GM12891 (cell line): ENCODE results near the gene SULF2.

Source experiments
- PAX5 ChIP-seq: IDR thresholded peaks from 2 replicates; pipeline ENCODE4 v1.6.1; 2011; ENCODE audit warnings: low read length, moderate library complexity, mild to moderate bottlenecking; ENCODE audit not compliant: insufficient read depth, severe bottlenecking
- POLR2A ChIP-seq: IDR thresholded peaks from 2 replicates; pipeline ENCODE4 v1.6.1; 2011; ENCODE audit warnings: low read depth, low read length, control low read depth
- POLR2AphosphoS5 ChIP-seq: IDR thresholded peaks from 2 replicates; pipeline ENCODE4 v1.6.1; 2011; ENCODE audit warnings: low read depth, low read length, control low read depth
- POU2F2 ChIP-seq: IDR thresholded peaks from 2 replicates; pipeline ENCODE4 v1.6.1; 2011; ENCODE audit warnings: low read depth, mild to moderate bottlenecking, control low read depth, low read length, moderate library complexity
- TAF1 ChIP-seq: IDR thresholded peaks from 2 replicates; pipeline ENCODE4 v1.6.1; 2011; ENCODE audit warnings: low read depth, low read length, control low read depth

GRCh38 chr20:47801759-47802158, 16.5 kb upstream of the SULF2 start:
- TF ChIP-seq POLR2A (no peak), POU2F2 (no peak), POLR2AphosphoS5 (no peak), TAF1 (no peak), PAX5 (no peak)
